IPS-20b (cell line): ENCODE data around the gene SCML2.
A peak's percentile ranks its signal among the peaks of the same experiment; 100 is the strongest.
"Not testable (repeated sequence)": the region's sequence is repeated elsewhere in the genome, so short reads cannot be mapped to it uniquely, and the experiment has no call there.

Experiments used
- H3K27ac ChIP-seq: one replicate; pipeline ENCODE4 v1.5.1; 2013; ENCODE audit warnings: low read length
- H3K27me3 ChIP-seq: 2 replicates; pipeline ENCODE4 v1.6.1; 2013; ENCODE audit warnings: mild to moderate bottlenecking, low read length, inconsistent platforms; ENCODE audit not compliant: insufficient read depth
- H3K36me3 ChIP-seq: 2 replicates; pipeline ENCODE4 v1.6.1; 2013; ENCODE audit warnings: low read depth, mild to moderate bottlenecking, inconsistent platforms, low read length, moderate library complexity; ENCODE audit not compliant: insufficient read depth
- H3K4me1 ChIP-seq: 2 replicates; pipeline ENCODE4 v1.6.1; 2013; ENCODE audit warnings: mild to moderate bottlenecking, control low read depth, inconsistent platforms, low read length, moderate library complexity; ENCODE audit not compliant: insufficient read depth
- H3K4me3 ChIP-seq: 2 replicates; pipeline ENCODE4 v1.5.1; 2013; ENCODE audit warnings: mild to moderate bottlenecking, low read length, inconsistent platforms
- H3K9ac ChIP-seq: 2 replicates; pipeline ENCODE4 v1.6.1; 2013; ENCODE audit warnings: low read depth, mild to moderate bottlenecking, inconsistent platforms, low read length, moderate library complexity
- H3K9me3 ChIP-seq: 2 replicates; pipeline ENCODE4 v1.6.1; 2013; ENCODE audit warnings: mild to moderate bottlenecking, low read depth, low read length, inconsistent platforms; ENCODE audit not compliant: insufficient read depth

SCML2 gene

DNA sequence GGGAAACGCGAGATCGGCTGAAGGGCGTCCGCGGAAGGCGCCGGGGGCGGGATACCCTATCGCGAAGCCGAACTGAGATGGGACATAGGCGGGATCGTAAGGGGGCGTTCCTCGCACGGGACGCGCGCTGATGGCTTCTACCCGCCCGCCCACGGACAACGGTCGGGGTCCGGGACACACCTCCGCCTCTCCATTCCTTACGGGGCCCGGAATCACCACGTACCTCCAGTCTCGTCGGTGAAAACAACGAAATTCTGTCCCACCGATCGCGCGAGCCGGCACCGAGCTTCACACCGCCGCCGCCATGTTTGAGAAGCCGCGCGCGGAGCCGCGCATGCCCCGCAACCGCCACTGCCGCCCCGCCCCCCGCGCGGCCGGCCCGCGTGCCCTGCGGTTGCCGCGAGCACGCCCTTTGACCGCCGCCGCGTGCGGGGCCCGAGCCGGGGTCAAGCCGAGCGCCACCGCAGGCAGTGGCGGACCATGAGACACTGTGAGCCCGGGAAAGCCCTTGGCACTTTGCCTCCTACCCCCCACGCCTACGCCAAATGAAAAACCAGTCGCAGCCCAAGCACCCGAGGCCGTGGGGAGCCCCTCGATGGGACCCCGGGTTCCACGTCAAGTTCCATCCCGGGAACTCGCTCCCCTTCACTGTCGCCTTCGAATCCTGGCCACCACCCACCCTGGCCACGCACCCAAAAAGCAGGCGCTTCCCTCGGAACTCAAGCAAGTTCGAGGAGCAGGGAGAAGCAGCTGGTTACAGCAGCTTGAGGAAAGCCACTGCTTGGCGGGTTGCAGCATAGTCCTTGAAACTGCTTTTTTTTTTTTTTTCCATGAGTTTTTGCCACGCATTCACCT lies at the start of gene SCML2:
Gene SCML2 (minus strand): TSS at position 320 of the 855 bp plus-strand sequence. CDS start 20,617 bp downstream, outside the sequence.
- no peak within 1 kb of the TSS for H3K27ac ChIP-seq
- H3K9me3 ChIP-seq = no peaks in the 10 kb centered on the region
- H3K9ac ChIP-seq = peak within 1 kb of the TSS; percentile 48; the same call in 1 of the 2 replicates
- H3K27me3 ChIP-seq = peaks cover 13% of the 10 kb centered on the region
- no peaks in the 10 kb centered on the region for H3K36me3 ChIP-seq
- peak within 1 kb of the TSS; percentile 74 for H3K4me3 ChIP-seq
- no peaks in the 10 kb centered on the region for H3K4me1 ChIP-seq

DNA sequence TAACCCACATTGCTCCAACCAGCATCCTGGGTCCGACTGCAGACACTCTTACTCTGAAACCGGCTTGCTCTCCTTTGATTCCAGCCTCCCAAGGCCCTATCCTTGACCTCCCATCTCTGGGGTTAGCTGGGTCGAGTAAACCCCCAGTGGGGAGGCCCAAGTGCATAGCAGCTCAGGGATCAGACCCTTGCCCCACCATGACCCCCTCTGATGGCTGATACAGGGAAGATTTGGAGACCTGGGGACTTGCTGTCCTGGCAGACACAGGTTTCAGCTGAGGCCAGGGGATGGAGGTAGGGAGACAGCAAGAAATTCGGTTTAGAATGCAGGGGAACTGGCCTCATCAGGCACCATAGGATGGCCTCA lies 47.3 kb upstream of the SCML2 start:
- no peaks in the 10 kb centered on the region for H3K4me1 ChIP-seq
- no peak overlapping the region for H3K4me3 ChIP-seq
- no peaks in the 10 kb centered on the region for H3K36me3 ChIP-seq
- H3K9ac ChIP-seq = no peak overlapping the region
- no peaks in the 10 kb centered on the region for H3K9me3 ChIP-seq
- H3K27me3 ChIP-seq = no peaks in the 10 kb centered on the region
- H3K27ac ChIP-seq = no peak overlapping the region

DNA sequence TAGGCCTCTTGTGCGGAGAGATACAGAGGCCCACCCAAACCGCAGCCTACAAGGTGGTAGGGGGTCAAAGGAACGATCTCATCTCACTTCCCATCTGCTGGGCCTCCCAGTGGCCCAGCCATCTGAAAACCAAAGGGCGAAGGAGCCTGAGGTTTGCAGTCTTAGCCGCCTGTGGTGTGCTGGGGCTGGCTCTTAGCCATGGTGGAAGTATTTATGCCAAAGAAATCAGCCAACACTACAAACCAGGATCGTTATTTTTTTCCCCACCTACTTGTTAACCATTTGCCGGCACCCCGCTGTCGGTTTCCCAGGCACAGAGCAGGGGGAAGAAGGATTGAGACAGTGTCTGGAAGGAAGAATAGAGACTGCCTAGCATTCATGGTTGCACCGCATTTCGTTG lies 40.0 kb upstream of the SCML2 start:
- no peaks in the 10 kb centered on the region for H3K4me1 ChIP-seq

DNA sequence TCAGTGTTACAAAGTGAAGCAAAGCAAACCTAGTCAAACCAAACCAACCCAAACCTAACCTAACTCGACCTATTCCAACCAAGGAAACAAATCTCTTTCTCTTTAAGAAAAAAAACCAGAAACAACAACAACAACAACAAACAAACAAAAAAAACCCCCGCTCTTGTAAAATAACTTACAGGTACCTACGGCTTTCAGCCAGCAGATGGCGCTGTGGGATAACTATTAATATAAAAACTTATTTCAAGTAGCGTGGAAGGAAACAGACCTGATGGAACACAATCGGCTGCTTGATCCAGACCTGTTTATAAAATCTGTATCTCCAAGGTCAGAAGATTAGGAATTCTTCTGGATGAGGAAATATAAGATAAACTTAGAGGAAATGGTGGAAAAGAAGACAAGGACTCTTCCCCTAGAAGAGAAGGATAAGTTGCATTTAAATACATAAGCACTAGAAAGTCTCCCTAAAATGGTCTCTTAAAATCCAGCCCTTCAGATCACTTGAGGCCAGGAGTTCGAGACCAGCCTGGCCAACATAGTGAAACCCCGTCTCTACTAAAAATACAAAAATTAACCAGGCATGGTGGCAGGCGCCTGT lies 36.6 kb upstream of the SCML2 start:
- Histone ChIP-seq H3K4me3 (no peak overlapping the region), H3K4me1 (no peaks in the 10 kb centered on the region), H3K27me3 (no peaks in the 10 kb centered on the region), H3K36me3 (no peaks in the 10 kb centered on the region), H3K27ac (no peak overlapping the region), H3K9me3 (no peaks in the 10 kb centered on the region), H3K9ac (no peak overlapping the region)

More for the DNA sequence above, 40.0 kb upstream of the SCML2 start:
- no peak overlapping the region for H3K4me3 ChIP-seq
- no peaks in the 10 kb centered on the region for H3K36me3 ChIP-seq
- no peaks in the 10 kb centered on the region for H3K9me3 ChIP-seq
- no peak overlapping the region for H3K9ac ChIP-seq
- no peak overlapping the region for H3K27ac ChIP-seq
- H3K27me3 ChIP-seq = no peaks in the 10 kb centered on the region

DNA sequence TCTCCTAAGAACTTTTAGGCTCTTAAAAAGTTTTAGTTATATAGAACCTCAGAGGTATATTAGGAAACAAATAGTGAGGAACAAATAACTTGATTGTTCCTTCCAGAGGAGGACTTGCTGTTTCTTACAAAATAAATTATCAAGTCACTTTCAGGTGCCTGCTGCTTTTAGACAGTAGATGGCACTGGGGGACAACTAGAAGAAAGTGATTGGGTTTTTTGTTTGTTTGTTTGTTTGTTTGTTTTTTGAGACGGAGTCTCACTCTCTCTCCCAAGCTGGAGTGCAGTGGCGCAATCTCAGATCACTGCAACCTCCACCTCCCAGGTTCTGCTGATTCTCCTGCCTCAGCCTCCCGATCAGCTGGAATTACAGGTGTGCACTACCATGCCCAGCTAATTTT lies 35.5 kb upstream of the SCML2 start:
- no peak overlapping the region for H3K9ac ChIP-seq
- no peak overlapping the region for H3K4me3 ChIP-seq
- H3K27ac ChIP-seq = no peak overlapping the region
- no peaks in the 10 kb centered on the region for H3K4me1 ChIP-seq
- no peaks in the 10 kb centered on the region for H3K36me3 ChIP-seq
- no peaks in the 10 kb centered on the region for H3K9me3 ChIP-seq
- H3K27me3 ChIP-seq = no peaks in the 10 kb centered on the region

DNA sequence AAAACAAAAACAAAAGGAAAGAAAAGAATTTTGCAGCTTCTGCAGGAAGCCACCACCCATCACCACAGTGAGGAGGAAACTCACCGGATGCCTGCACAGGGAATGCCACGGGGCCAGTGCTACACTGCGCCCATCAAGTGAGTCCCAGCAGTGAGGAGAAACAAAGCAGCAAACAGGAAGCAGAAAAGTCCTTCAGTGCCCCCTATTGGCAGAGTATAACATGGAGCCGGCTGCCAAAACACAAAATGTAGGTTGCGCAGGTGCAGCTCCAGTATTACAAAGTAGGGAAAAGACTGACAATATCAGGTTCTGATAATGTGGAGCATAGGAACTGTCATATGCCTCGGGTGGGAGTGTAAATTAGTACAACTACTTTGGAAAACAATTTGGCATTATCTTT lies 23.3 kb upstream of the SCML2 start:
- Histone ChIP-seq H3K27me3 (no peaks in the 10 kb centered on the region), H3K9me3 (no peaks in the 10 kb centered on the region), H3K4me1 (no peaks in the 10 kb centered on the region), H3K36me3 (no peaks in the 10 kb centered on the region), H3K9ac (no peak overlapping the region), H3K4me3 (no peak overlapping the region), H3K27ac (no peak overlapping the region)

DNA sequence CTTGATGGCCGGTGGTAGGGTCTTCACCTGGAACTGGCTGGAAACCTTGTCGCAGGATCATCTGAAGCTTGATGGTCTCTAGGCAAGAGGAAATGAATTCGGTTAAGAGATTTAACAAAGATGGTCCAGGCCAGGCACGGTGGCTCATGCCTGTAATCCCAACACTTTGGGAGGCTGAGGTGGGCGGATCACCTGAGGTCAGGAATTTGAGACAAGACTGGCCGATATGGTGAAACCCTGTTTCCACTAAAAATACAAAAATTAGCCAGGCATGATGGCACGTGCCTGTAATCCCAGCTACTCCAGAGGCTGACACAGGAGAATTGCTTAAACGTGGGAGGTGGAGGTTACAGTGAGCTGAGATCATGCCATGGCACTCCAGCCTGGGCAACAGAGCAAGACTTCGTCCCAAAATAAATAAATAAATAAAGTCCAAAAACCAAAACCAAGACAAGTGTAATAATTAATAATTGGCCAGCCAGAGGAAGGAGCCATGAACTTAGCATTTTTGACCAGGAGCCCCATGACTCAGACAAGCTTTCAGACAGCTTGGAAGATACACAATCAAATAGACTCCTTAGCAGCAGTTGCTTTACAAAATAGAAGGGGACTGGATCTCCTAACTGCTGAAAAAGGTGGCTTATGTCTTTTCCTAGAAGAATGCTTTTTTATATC lies 20.8 kb upstream of the SCML2 start:
- H3K36me3 ChIP-seq, H3K9ac ChIP-seq, H3K4me3 ChIP-seq, H3K27ac ChIP-seq, H3K27me3 ChIP-seq, H3K4me1 ChIP-seq, H3K9me3 ChIP-seq: not testable (repeated sequence)

DNA sequence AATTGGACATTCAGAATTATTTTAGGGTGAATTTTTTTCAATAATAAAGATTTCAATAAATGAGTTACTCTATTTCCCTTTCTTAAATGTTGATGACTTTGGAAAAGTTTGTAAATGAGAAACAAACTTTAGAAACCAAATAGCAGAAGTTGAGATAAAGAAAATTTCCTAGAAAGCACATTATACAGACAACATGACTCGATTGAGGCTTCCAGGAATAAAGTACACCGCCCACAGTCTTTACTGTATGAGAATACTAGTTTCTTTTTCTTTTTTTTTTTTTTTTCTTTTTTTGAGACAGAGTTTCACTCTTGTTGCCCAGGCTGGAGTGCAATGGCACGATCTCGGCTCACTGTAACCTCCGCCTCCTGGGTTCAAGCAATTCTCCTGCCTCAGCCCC lies 14.6 kb upstream of the SCML2 start:
- H3K27ac ChIP-seq, H3K9me3 ChIP-seq, H3K9ac ChIP-seq, H3K4me1 ChIP-seq, H3K36me3 ChIP-seq, H3K4me3 ChIP-seq, H3K27me3 ChIP-seq: not testable (repeated sequence)

DNA sequence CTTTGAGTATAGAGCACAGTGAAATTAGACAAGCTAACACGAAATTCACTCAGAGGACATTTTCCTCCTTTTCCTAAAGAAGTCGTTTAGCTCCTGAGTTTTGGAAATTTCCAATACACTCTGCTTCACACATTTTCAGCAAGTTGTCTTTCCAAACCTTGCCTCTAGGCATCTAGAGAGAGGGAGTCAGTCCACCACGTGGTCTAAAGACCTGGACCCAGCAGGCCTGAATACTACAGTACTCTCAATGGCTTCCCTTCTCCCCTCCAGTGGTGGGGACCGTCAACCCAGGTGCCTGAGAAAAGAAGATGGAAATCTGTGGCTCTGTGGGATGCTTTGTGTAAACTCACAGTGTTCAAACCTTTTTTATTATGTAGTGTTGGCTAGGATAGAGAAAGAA lies 13.9 kb upstream of the SCML2 start:
- Histone ChIP-seq H3K27ac (no peak overlapping the region), H3K9me3 (no peaks in the 10 kb centered on the region)

DNA sequence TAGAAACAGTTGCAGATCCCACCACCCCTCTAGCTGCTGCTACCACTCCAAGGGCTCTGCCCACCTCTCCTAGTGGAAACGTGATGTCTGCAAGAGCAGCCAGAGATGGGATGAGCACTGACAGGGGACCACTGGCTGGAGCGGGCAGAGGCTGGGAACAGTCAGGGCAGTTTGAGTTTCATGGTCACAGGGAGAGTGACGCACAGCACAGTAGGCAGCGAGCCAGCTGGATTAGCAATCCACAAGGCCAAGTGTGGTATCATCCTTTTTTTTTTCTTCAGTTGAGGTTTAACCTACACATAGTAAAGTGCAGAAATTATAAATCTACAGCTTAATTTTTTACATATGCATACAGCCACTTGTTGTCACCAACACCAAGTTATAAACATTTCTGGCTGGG lies 6.4 kb upstream of the SCML2 start:
- H3K9ac ChIP-seq = no peak overlapping the region
- H3K4me1 ChIP-seq = no peaks in the 10 kb centered on the region
- peaks cover 2% of the 10 kb centered on the region for H3K27me3 ChIP-seq
- H3K4me3 ChIP-seq = no peak overlapping the region
- no peak overlapping the region for H3K27ac ChIP-seq
- H3K36me3 ChIP-seq = no peaks in the 10 kb centered on the region
- H3K9me3 ChIP-seq = no peaks in the 10 kb centered on the region

More for the DNA sequence above, 13.9 kb upstream of the SCML2 start:
- H3K4me1 ChIP-seq = no peaks in the 10 kb centered on the region
- H3K27me3 ChIP-seq = no peaks in the 10 kb centered on the region
- H3K9ac ChIP-seq = no peak overlapping the region
- H3K4me3 ChIP-seq = no peak overlapping the region
- no peaks in the 10 kb centered on the region for H3K36me3 ChIP-seq

DNA sequence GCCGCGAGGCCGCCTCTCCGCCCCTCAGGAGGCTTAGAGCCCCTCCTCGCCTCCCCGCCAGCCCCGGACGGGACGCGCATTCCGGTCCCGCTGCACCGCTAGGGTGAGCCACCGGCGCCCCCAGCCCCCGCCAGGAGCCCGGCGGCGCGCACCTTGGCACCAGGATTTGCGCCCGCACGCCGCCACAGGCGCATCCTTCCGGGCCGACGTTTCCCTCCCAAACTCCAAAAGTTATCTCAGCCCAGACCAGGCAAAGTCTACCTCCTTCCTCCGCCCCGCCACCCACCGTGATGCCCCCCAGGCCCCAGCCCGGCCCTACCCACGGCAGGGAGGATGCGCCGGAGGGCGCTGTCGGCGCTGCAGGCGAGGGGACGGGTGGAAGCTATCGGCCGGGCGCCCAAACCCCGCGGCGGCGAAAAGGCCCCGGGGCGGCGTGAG lies 538 bp downstream of the SCML2 start:
- peak overlapping the region; percentile 74 for H3K4me3 ChIP-seq
- no peak overlapping the region for H3K27ac ChIP-seq

DNA sequence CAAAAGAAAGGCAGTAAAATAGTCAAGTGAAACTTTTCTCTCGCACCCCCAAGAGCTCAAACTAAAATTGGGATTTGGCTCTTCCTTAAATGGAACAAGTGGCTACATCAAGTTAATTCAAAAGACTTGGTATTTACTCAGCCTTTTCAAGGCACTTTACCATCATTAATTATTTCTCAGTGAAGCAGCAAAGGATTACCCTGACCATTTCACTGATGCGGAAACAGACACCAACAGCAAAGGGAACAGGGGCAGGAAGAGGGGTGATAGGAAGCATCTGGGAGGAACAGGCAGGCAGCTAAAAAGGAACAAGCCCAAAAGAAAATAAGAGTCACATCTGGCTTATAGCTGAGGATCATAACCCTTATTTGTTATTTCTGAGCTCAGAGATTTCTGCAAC lies 2.7 kb downstream of the SCML2 start:
- H3K27ac ChIP-seq = no peak overlapping the region
- H3K9me3 ChIP-seq = no peaks in the 10 kb centered on the region
- no peak overlapping the region for H3K9ac ChIP-seq
- no peaks in the 10 kb centered on the region for H3K4me1 ChIP-seq
- no peak overlapping the region for H3K4me3 ChIP-seq
- peaks cover 13% of the 10 kb centered on the region for H3K27me3 ChIP-seq
- H3K36me3 ChIP-seq = no peaks in the 10 kb centered on the region

More for the DNA sequence above, 538 bp downstream of the SCML2 start:
- Histone ChIP-seq H3K9ac (peak overlapping the region; percentile 48; the same call in 1 of the 2 replicates), H3K36me3 (no peaks in the 10 kb centered on the region), H3K4me1 (no peaks in the 10 kb centered on the region), H3K9me3 (no peaks in the 10 kb centered on the region), H3K27me3 (peaks cover 13% of the 10 kb centered on the region)
